Vagina (tissue), 2 donors: ENCODE measurements around the gene SLC2A6.

Source experiments
- CTCF ChIP-seq, 3 experiments: fragments of 450-650 bp in 2 of 3; fragments of 200-600 bp in 1 of 3; sonication (generic) in 1 of 3; IDR thresholded peaks; one replicate each; pipeline ENCODE4 v1.5.1; 2017 to 2019; ENCODE audit warnings: antibody characterized with exemption in 3 of 3, mild to moderate bottlenecking in 2 of 3, moderate library complexity in 2 of 3
- POLR2A ChIP-seq, 2 donors: fragments of 450-650 bp; IDR thresholded peaks; one replicate each; pipeline ENCODE4 v1.6.1; 2017; ENCODE audit warnings: antibody characterized with exemption in 2 of 2, mild to moderate bottlenecking in 2 of 2, moderate library complexity in 2 of 2

- no peak for TF ChIP-seq POLR2A (IDR thresholded peaks at IDR 0.05)
- TF ChIP-seq CTCF (IDR thresholded peaks at IDR 0.05), result no peak
Measured at GRCh38 chr9:133430244-133430643, 48.7 kb downstream of the SLC2A6 start.
